GM19452 (cell line): ENCODE results near the gene MBOAT1.

ENCODE experiments used
- ATAC-seq: cut with Tn5 transposase; IDR thresholded peaks from one replicate; pipeline ENCODE4 v1.9.1; 2021; ENCODE audit not compliant: unreplicated experiment

Gene MBOAT1

DNA sequence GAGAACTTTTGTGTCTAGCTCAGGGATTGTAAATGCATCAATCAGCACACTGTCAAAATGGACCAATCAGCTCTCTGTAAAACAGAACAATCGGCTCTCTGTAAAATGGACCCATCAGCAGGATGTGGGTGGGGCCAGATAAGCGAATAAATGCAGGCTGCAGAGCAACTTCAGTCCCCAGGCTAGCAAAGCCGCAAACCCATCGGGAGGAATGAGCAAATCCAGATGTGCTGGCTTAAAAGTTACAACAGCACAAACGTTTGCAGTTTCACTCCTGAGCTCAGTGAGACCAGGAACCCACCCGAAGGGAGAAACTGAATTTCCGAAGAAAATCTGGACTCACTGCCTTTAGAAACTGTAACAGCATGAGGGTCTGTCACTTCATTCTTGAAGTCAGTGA, 21.9 kb upstream of the MBOAT1 start:
- ATAC-seq: no peak

DNA sequence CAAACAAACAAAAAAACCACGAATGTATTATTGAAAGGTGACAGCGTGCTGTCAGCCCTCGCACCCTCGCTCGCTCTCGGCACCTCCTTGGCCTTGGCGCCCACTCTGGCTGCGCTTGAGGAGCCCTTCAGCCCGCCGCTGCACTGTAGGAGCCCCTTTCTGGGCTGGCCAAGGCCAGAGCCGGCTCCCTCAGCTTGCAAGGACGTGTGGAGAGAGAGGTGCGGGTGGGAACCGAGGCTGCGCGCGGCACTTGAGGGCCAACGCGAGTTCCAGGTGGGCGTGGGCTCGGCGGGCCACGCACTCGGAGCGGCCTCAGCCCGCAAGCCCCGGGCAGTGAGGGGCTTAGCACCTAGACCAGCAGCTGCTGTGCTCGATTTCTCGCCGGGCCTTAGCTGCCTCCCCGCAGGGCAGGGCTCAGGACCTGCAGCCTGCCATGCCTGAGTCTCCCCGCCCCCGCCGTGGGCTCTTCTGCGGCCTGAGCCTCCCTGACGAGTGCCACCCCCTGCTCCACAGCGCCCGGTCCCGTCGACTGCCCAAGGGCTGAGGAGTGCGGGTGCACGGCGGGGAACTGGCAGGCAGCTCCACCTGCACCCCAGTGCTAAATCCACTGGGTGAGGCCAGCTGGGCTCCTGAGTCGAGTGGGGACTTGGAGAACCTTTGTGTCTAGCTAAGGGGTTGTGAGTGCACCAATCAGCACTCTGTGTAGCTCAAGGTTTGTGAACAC, 20.9 kb upstream of the MBOAT1 start:
- no peak for ATAC-seq

DNA sequence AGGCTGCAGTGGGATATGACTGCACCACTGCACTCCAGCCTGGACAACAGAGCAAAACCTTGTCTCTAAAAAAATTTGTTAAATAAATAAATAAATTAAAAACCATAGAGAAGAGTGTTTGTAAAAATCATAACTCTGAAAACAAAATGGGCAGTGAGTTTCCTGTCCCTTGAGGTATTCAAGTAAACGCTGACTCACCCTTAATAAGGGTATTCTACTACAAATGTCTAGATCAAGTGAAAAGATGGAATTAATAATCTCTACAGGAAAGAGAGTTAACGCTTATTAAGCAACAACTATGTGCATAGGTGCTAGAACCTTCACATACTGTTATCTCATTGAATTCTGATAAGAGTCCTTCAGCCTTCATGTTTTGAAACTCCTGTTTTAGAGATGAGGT, 19.9 kb upstream of the MBOAT1 start:
- no peak for ATAC-seq

DNA sequence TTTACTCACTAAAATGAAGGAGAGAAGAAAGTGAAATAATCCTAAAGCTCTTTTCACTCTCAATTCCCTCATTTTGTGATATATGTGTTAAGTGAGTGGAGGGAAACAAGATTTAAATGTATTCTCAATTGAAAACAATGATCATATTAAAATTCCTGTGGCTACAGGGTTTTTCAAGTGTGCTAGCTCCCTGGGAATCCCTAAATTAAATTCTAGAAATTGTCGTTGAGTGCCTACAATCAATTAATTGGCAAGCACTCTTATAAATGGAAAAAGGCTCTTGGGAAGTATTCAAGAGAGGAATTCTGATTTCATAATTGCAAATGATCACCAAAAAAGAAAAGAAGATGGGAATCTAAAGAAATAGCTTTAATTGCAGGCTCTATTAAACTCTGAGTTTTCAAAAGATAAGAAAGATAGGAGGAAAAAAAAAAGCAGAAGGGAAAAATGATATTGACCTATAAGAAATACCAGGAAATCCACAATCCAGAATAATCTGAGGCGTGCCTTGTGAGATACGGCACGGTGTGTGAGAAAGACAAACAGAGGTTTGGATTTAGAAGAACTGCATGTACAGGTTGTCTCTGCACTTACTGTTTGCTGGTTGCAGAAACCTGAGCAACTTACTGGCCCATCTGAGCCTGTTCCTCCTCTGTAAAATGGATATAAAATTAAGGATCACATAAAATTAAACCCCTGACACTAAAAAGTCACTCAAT, 18.3 kb upstream of the MBOAT1 start:
- no peak for ATAC-seq

DNA sequence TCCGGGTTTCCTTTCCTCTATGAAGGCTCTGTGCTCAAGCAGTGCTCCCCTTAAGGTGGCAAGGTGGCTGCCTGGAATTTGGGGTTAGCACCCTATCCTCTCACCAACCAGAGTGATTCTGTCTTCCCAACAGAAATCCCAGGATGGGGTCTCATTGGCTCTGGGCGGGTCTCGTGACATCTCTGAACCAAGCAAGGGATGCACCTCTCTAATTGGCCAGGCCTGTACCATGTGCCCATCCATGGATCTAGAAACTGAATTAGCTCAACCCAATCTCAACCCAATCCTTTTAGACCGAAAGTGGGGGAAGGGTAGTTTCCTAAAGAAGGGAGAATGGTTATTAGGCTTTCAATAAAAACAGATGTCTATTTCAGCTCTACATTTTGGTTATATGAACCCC, 17.6 kb upstream of the MBOAT1 start:
- ATAC-seq: no peak

DNA sequence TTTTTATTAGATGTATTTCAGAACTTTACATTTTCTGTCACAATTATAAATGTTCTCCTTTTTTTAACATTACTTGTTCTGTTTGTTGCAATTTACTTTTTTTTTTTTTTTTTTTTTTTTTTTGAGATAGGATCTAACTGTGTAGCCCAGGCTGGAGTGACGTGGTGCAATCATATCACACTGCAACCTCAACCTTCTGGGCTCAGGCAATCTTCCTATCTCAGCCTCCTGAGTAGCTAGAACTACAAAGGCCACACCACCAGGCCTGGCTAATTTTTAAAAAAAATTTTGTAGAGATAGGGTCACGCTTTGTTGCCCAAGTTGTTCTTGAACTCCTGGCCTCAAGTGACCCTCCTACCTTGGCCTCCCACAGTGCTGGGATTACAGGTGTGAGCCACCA, 15.1 kb upstream of the MBOAT1 start:
- no peak for ATAC-seq

DNA sequence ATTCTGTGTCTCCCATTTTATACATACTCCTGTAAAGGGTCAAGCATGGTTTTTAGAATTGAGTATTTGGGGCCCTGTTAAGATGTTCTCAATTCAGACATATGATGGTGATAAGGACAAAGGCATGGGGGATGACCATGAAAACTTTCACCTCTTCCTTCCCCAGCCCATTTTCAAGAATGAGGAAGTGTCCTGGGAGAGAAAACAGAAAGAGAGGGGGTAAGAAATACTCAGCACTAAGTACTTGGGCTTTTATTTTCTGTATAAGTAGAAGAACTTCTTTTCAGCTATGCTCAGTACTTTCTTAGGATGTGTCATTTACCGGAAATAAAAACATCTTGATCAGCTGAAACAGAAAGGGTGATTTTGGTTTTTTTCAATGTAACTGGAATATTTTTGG, 10.9 kb upstream of the MBOAT1 start:
- no peak for ATAC-seq

DNA sequence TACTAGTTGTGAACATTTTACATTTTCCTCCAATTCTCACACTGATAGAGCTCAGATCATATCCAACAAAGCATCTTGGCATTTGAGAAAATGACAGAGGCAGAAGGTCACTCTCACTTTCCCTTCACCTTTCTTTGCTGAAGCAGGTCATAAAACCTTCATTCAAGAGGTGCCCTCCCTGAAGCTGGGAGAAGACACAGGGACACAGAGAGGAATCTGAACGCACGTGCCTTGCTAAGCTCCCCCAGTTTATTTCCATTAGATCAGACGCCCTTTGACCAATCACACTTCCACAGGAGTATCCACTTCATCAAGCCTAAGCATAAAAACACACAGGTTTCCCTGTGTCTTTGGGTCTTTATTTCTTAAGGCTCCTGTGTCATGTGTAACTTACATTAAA, 9.2 kb upstream of the MBOAT1 start:
- no peak for ATAC-seq

DNA sequence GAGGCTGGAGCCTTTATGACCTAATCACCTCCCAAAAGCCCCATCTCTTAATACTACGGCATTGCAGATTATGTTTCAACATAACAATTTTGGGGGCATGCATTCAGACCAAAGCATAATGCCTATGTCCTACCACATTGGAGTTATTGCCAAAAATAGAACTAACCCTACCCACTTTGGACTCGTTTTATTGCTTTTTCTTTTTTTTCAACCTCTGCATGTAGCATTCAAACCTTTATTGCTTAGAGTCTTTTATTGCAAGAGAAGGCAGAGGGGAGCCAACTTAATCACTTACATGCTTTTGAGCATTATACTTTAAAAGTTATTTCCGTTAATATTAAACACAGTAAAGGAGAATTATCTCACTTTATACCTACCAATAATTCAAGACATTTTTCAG, 8.1 kb upstream of the MBOAT1 start:
- ATAC-seq: no peak

DNA sequence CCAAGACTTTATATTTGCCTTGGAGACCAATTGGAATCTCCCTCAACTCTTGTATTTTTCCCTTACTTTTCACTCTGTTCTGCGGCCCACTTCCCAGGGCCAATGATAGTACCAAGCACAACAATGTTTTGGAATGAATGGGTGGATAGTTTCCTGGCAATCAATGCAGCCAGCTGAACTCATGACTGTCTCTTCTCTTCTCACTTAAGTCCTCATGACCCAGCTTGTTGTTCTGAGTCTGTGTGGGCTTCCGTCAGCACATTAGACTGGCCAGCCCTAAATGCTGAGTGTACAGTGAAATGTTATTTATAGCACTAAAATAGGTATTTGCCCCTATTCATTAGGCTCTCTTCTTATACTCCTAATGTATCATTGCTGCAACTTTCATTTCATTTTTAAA, 5.6 kb upstream of the MBOAT1 start:
- ATAC-seq: no peak

DNA sequence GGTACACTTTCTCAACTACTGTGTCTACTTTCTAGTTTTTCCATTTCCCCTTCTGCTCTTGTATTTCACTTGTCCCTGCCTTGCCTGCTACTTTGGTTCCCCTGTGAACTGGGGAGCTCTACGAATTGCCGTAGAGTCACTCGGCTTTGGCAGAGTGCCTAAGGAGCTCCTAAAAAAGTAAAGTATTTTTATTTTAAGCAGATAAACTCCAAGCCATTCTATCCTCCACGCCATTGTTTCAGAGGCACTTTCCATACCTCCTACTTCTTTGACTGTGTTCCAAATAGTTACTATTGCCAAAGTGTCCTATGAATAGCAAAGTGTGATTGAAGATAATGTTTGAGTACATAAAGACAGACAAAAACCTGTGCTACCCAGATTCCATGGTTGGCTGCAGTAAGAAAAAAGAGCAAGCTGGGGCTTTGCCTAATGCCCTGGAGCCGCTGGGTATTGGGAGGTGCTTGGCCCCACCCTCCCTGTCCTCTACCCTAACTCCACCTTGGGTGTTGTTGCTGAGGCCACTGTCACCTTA, 5.1 kb upstream of the MBOAT1 start:
- no peak for ATAC-seq

DNA sequence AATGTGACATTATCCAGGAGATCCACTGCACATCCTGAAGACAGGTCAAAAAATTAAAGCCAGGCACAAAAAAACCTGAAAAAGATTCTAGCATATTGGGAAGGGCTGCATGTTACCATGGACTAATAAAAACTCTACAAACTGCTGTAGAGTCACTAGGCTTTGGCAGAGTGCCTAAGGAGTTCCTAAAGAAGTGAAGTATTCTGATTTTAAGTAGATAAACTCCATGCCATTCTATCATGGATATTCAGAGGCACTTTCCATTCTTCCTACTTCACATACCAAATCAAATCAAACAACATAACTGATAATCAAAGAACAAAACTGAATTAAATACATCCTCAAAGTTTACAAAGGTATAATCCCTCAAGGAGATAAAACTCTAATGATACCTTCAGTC, 3.0 kb upstream of the MBOAT1 start:
- ATAC-seq: no peak

DNA sequence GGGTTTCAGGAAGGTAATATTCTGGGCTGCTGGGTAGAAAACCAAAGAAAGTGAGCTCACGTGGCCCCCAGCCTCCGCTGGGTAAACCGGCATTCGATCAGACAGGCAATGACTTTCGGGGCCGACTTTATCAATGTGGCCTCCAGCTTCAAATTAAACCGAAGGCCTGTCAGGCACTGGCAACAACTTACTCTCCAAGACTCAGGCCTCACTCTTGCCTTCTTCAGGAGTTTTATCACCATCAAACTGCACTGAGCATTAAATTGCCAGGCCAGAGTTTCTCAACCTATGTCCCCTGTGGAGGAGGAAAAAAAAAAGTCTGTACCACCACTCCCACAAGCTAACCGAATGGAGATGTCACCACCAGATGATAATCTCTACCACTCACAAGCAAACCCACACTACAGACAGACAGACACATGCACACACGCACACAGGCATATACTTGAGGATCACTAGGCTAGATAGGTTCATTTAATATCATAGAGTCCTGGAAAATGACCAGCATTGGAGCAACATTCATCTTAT, 1.1 kb upstream of the MBOAT1 start:
- ATAC-seq: no peak

DNA sequence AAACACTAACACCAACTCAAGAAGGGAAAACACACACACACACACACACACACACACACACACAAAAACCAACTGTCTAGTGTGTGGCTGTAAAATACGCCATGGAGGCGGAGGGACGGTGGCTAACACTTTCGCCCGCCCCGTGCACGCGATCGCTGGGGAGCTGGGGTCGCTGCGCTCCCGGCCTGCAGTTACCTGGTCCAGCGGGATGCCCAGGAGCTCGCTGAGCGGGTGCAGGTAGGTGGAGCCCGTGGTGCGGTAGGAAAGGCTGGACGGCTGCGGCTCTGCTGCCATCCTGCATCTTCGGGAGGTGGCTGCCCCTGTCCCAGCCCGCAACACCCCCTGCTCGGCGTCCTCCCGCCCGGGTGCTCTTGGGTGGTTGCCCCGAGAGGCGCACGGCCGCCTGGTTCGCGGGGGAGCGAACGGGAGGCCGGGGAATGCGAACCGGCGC, 303 bp downstream of the MBOAT1 start:
- peak; percentile 25 for ATAC-seq

DNA sequence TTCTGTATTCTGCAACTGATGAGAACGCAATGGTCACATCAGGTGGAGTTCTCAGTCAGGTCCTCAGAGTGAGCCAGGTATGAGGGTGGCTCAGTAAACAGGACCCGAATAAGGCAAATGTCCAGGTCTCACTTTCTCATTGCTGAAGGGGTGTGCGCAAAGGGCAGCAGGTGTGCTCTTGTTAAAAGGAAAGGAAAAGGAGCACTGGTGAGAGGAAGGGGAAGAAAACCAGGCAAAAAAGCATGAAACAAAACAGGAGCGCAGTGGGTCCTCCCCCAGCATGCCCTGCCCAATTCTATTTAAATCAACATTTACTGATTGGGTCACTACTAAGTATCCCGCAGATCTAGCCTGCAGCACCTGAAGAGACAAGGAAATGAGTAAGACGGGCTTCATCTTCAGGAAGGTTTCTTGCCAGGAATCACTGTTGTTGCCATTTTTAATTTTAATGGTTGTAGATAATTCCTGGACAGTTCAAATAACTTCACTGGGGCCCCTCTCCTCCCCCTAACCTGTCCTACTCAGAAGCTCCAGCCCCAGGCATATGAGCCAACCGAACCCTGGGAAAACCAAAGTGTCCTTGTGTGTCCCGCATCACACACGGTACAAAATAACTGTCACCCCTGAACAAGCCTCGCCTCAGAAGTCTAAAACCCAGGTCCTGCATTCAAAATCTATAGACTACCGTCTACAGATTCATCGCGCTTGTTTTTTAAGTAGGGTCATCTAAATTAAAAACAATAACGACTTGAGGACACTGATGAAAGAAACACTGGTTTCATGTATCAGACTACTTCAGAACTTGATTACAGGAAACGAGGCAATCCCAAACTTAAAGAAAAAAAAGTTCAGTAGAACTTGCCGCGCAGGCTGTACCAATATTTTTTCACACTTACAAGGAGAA, 980 bp downstream of the MBOAT1 start:
- ATAC-seq: no peak

DNA sequence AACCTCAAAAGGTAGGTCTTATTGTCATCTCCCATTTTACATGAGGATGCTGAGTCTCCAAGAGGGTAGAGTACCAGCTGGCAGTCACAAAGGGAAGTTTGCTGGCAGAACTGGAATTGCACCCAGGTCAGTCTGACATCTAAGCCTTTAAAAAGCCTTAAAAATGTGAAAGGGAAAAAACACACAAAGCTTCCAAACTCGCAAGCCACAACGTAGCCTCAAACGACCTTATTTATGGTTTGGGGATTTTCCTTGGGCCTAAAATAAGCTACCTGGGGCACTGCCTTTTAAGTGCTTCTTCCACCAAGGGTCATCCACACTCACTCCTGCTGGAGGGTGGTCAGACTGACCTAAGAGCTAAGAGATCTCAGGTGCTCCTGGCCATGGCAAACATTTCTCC, 2.1 kb downstream of the MBOAT1 start:
- no peak for ATAC-seq

DNA sequence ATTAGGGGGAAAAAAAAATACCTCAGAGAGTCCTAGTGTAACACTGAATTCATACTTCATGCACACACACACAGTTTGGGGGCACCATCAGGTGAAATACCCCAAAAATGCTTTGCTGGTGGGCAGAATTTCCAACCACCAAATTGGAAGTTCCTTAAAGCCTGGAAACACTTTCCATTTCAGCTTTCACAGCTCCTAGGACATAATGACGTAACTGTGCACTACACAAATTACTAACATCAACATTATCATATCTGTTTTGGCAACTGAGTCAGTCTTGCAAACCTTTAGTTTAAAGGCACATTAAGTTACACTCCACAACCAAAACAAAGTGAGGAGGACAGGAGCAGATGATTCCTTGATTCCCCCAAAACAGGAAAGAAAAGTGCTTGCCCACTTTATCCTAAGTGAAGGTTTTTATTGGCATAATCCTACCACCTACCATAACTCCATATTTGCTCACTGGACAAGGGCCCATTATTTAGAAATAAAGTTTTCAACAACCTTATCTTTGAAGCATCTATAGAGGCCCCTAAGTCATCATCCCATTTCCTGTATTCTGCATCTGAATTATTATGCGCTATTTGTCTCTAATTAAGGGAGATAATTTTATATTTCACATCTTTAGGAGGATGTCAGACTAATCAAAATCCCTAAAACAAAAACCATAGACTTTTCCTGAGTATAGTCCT, 3.4 kb downstream of the MBOAT1 start:
- ATAC-seq: no peak

DNA sequence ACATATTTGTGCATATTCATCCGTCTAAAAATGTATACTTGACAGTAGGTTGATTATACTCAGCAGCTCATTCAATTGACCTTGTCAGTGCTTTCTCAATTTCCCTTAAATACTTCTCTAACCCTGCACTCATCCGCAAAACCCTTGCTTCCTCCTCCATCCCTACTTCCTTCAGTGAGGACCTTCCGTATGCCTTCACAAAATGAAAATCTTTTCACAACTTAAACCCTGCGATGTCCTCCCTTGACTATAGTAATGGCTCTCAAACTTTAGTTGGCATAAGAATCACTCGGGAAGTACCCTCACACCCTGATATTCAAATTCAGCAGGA, 5.2 kb downstream of the MBOAT1 start:
- no peak for ATAC-seq

DNA sequence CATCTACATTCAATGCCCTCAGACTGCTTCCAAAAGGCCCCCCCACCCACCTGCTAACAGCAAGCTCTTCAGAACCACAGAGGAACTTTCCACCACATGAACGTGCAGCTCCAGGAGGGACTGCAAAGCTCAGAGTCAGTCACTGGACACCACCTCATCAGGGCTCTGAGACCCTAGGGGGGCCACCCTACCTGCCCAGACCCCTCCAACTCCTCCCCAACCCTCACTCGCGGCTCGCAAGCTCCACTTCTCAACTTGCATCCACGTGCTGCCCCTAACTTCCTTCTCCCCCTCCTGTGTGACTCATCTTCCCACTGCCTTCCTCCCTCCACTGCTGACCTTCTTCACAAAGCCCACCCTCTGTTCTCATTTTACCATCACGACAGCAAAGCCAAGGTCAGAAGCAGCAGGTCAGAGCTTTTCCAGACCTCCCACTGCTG, 6.5 kb downstream of the MBOAT1 start:
- ATAC-seq: no peak

DNA sequence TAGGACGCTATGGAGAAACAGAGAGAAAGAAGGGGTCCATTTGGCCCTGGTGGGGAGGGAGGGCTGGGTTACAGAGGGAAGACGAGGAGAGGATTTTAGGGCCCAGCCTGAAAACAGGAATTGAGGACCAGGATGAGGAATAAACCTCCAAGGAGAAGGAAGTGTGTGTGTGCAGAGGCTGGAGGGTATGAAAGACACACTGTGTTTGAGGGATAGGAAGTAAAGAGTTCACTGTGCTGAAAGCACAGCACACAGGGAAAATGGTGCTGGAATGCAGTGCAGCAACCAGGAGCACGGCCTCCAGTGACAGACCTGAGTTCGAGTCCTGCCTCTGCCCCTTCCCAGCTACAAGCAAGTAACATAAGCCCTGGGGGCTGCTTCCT, 7.8 kb downstream of the MBOAT1 start:
- ATAC-seq: no peak
